ENCODE measurements around the gene CYP4F3.

Gene CYP4F3

DNA sequence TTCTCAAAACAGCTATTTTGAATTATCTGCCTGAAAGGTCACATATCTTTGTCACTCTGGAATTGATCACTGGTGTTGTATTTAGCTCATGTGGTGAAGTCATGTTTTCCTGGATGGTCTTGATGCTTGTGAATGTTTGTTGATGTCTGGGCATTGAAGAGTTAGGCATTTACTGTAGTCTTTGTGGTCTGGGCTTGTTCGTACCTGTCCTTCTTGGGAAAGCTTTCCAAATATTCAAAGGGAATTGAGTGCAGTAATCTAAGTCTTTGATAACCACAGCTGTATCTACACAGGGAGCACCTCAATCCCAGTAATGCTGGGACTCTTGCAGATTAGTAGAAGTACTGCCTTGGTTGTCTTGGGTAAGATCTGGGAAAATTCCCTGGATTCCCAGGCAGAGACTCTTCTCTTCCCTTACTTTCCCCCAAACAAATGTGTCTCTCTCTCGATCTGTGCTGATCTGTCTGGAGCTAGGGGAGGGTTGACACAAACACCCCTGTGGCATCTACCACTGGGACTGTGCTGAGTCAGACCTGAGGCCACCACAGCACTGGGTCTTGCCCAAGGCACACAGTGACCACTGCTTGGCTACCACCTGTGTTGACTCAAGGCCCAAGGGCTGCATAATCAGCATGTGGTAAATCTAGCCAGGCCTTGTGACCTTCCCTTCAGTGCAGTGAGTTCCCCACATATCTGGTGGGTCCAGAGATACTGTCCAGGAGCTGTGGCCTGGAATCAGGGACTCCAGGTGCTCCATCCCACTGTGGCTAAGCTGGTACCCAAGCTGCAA lies 5.5 kb upstream of the CYP4F3 start (continued):
- TF ChIP-seq GLIS3 (CRISPR knock-in tag; IDR thresholded peaks at IDR 0.05) = no peak
- no peak for TF ChIP-seq TOX (CRISPR knock-in tag; IDR thresholded peaks at IDR 0.05; ENCODE audit: borderline replicate concordance)
- TF ChIP-seq ZNF70 (CRISPR knock-in tag; IDR thresholded peaks at IDR 0.05) = no peak

DNA sequence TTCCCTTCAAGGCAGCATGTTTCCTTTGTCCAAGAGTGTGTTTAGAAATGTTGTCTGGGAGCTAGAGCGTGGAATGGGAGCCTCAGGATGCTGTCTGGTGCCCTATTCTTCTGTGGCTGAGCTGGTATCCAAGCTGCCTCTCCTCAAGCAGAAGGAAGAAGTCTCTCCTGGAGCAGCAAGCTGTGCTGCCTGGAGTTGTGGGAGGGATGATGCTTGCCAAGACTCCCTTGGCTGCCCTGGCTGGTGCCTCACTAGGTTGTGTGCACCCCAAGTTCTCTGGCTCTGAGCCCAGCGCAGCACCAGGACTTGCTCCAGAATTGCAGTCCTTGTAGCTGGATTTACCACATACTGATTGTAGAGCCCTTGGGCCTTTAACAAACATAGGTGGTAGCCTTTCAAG lies 4.7 kb upstream of the CYP4F3 start:
- TF ChIP-seq ZNF8 (CRISPR knock-in tag; IDR thresholded peaks at IDR 0.05) (no peak), ZC3H10 (CRISPR knock-in tag; IDR thresholded peaks at IDR 0.05) (no peak), ZFP30 (CRISPR knock-in tag; IDR thresholded peaks at IDR 0.05) (no peak), ZFP3 (CRISPR knock-in tag; IDR thresholded peaks at IDR 0.05) (no peak), ARNTL (CRISPR knock-in tag; IDR thresholded peaks at IDR 0.05; ENCODE audit: borderline replicate concordance, low read depth) (no peak), BACH2 (CRISPR knock-in tag; IDR thresholded peaks at IDR 0.05; ENCODE audit: borderline replicate concordance) (no peak), ESRRG (CRISPR knock-in tag; IDR thresholded peaks at IDR 0.05) (no peak), GLIS3 (CRISPR knock-in tag; IDR thresholded peaks at IDR 0.05) (no peak), TOX (CRISPR knock-in tag; IDR thresholded peaks at IDR 0.05; ENCODE audit: borderline replicate concordance) (no peak), PPARA (CRISPR knock-in tag; IDR thresholded peaks at IDR 0.05; ENCODE audit: borderline replicate concordance) (no peak), ISL1 (CRISPR knock-in tag; IDR thresholded peaks at IDR 0.05) (no peak), RARB (CRISPR knock-in tag; IDR thresholded peaks at IDR 0.05) (no peak), OSR1 (CRISPR knock-in tag; IDR thresholded peaks at IDR 0.05) (no peak)
- TF ChIP-seq, protein P1, sequence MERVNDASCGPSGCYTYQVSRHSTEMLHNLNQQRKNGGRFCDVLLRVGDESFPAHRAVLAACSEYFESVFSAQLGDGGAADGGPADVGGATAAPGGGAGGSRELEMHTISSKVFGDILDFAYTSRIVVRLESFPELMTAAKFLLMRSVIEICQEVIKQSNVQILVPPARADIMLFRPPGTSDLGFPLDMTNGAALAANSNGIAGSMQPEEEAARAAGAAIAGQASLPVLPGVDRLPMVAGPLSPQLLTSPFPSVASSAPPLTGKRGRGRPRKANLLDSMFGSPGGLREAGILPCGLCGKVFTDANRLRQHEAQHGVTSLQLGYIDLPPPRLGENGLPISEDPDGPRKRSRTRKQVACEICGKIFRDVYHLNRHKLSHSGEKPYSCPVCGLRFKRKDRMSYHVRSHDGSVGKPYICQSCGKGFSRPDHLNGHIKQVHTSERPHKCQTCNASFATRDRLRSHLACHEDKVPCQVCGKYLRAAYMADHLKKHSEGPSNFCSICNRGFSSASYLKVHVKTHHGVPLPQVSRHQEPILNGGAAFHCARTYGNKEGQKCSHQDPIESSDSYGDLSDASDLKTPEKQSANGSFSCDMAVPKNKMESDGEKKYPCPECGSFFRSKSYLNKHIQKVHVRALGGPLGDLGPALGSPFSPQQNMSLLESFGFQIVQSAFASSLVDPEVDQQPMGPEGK (CRISPR knock-in tag; IDR thresholded peaks at IDR 0.05; ENCODE audit: borderline replicate concordance) = no peak
- TF ChIP-seq, protein P2, sequence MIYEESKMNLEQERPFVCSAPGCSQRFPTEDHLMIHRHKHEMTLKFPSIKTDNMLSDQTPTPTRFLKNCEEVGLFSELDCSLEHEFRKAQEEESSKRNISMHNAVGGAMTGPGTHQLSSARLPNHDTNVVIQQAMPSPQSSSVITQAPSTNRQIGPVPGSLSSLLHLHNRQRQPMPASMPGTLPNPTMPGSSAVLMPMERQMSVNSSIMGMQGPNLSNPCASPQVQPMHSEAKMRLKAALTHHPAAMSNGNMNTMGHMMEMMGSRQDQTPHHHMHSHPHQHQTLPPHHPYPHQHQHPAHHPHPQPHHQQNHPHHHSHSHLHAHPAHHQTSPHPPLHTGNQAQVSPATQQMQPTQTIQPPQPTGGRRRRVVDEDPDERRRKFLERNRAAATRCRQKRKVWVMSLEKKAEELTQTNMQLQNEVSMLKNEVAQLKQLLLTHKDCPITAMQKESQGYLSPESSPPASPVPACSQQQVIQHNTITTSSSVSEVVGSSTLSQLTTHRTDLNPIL (CRISPR knock-in tag; IDR thresholded peaks at IDR 0.05; ENCODE audit: low read depth) = no peak
- no peak for ATAC-seq

DNA sequence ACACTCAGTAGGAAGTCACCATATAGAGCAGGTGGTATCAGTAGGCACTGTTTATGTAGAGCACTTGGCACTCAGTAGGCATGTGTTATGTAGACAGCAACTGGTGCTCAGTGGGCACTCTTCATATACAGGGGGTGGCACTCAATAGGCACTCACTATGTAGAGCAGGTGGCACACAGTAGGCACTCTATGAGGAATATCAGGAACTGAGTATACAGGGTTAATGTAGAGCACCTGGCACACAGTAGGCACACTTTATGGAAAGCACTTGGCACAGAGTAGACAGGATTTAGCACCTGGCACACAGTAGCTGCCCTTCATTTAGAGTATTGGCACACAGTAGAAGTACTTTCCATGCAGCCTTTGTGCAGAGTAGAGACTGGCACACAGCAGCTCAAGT lies 1.1 kb upstream of the CYP4F3 start:
- no peak for ATAC-seq
- TF ChIP-seq ZNF70 (CRISPR knock-in tag; IDR thresholded peaks at IDR 0.05) (no peak), CSDC2 (CRISPR knock-in tag; IDR thresholded peaks at IDR 0.05) (no peak), ESRRG (CRISPR knock-in tag; IDR thresholded peaks at IDR 0.05) (no peak), TCF4 (CRISPR knock-in tag; IDR thresholded peaks at IDR 0.05; ENCODE audit: borderline replicate concordance) (no peak), TOX (CRISPR knock-in tag; IDR thresholded peaks at IDR 0.05; ENCODE audit: borderline replicate concordance) (no peak), BACH2 (CRISPR knock-in tag; IDR thresholded peaks at IDR 0.05; ENCODE audit: borderline replicate concordance) (no peak), ZFP30 (CRISPR knock-in tag; IDR thresholded peaks at IDR 0.05) (no peak), RARB (CRISPR knock-in tag; IDR thresholded peaks at IDR 0.05) (no peak), GLIS3 (CRISPR knock-in tag; IDR thresholded peaks at IDR 0.05) (no peak), ISL1 (CRISPR knock-in tag; IDR thresholded peaks at IDR 0.05) (no peak), ZNF8 (CRISPR knock-in tag; IDR thresholded peaks at IDR 0.05) (no peak), OSR1 (CRISPR knock-in tag; IDR thresholded peaks at IDR 0.05) (no peak)
- TF ChIP-seq, protein P3, sequence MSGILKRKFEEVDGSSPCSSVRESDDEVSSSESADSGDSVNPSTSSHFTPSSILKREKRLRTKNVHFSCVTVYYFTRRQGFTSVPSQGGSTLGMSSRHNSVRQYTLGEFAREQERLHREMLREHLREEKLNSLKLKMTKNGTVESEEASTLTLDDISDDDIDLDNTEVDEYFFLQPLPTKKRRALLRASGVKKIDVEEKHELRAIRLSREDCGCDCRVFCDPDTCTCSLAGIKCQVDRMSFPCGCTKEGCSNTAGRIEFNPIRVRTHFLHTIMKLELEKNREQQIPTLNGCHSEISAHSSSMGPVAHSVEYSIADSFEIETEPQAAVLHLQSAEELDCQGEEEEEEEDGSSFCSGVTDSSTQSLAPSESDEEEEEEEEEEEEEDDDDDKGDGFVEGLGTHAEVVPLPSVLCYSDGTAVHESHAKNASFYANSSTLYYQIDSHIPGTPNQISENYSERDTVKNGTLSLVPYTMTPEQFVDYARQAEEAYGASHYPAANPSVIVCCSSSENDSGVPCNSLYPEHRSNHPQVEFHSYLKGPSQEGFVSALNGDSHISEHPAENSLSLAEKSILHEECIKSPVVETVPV (CRISPR knock-in tag; IDR thresholded peaks at IDR 0.05) = no peak
- TF ChIP-seq, protein P4, sequence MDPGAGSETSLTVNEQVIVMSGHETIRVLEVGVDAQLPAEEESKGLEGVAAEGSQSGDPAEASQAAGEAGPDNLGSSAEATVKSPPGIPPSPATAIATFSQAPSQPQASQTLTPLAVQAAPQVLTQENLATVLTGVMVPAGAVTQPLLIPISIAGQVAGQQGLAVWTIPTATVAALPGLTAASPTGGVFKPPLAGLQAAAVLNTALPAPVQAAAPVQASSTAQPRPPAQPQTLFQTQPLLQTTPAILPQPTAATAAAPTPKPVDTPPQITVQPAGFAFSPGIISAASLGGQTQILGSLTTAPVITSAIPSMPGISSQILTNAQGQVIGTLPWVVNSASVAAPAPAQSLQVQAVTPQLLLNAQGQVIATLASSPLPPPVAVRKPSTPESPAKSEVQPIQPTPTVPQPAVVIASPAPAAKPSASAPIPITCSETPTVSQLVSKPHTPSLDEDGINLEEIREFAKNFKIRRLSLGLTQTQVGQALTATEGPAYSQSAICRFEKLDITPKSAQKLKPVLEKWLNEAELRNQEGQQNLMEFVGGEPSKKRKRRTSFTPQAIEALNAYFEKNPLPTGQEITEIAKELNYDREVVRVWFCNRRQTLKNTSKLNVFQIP (CRISPR knock-in tag; IDR thresholded peaks at IDR 0.05; ENCODE audit: borderline replicate concordance, low read depth) = no peak
- TF ChIP-seq, protein P5, sequence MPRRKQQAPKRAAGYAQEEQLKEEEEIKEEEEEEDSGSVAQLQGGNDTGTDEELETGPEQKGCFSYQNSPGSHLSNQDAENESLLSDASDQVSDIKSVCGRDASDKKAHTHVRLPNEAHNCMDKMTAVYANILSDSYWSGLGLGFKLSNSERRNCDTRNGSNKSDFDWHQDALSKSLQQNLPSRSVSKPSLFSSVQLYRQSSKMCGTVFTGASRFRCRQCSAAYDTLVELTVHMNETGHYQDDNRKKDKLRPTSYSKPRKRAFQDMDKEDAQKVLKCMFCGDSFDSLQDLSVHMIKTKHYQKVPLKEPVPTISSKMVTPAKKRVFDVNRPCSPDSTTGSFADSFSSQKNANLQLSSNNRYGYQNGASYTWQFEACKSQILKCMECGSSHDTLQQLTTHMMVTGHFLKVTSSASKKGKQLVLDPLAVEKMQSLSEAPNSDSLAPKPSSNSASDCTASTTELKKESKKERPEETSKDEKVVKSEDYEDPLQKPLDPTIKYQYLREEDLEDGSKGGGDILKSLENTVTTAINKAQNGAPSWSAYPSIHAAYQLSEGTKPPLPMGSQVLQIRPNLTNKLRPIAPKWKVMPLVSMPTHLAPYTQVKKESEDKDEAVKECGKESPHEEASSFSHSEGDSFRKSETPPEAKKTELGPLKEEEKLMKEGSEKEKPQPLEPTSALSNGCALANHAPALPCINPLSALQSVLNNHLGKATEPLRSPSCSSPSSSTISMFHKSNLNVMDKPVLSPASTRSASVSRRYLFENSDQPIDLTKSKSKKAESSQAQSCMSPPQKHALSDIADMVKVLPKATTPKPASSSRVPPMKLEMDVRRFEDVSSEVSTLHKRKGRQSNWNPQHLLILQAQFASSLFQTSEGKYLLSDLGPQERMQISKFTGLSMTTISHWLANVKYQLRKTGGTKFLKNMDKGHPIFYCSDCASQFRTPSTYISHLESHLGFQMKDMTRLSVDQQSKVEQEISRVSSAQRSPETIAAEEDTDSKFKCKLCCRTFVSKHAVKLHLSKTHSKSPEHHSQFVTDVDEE (CRISPR knock-in tag; IDR thresholded peaks at IDR 0.05) = no peak
- TF ChIP-seq, protein P1 (CRISPR knock-in tag; IDR thresholded peaks at IDR 0.05; ENCODE audit: borderline replicate concordance) = no peak

All from SK-N-SH treated with all-trans-retinoic acid at 6 μM for 48 hours (cell line).